ENCODE results near the gene SERPINB1. TPM values are rescaled to one million over a fixed set of nuclear protein-coding genes. Genes with fewer than 3 reads are reported as not detected.

The SERPINB1 gene
- total RNA-seq, 1 experiment from 2014 or later, result 73.2 TPM

GRCh38 chr6:2890976-2891767 lies 49.5 kb upstream of the SERPINB1 start (continued):
- TF ChIP-seq EZH2phosphoT487 (IDR thresholded peaks at IDR 0.05; ENCODE audit: borderline replicate concordance) (no peak), RAD21 (IDR thresholded peaks at IDR 0.05; ENCODE audit: low read depth) (no peak)

GRCh38 chr6:2885967-2886735 lies 44.5 kb upstream of the SERPINB1 start:
- intact Hi-C loops (cut with micrococcal nuclease), result no loop called here
- Histone ChIP-seq H3K27me3 (ENCODE audit: insufficient read depth, low read length) (no peaks in the 10 kb centered on the region), H3K27ac (ENCODE audit: low read depth, low read length) (no peak overlapping the region), H3K4me2 (ENCODE audit: low read length) (no peak overlapping the region), H3K9ac (ENCODE audit: low read length) (no peak overlapping the region), H3K9me3 (ENCODE audit: control insufficient read depth in 1 of 2, insufficient read depth in 1 of 2, low read depth in 1 of 2, low read length in 2 of 2) (no peaks in the 10 kb centered on the region), H4K20me1 (ENCODE audit: insufficient read depth) (no peaks in the 10 kb centered on the region), H2AFZ (ENCODE audit: low read depth, low read length, poor library complexity, severe bottlenecking) (no peak overlapping the region), H3K9me2 (ENCODE audit: insufficient read depth) (no peaks in the 10 kb centered on the region), H3K4me1 (ENCODE audit: control insufficient read depth in 1 of 2, insufficient read depth in 2 of 2, low read length in 2 of 2) (no peaks in the 10 kb centered on the region; a peak in 1 of 4 replicates), H3K79me2 (ENCODE audit: insufficient read depth, low read length) (no peaks in the 10 kb centered on the region), H3K4me3 (replicated peaks in 1 of 2; ENCODE audit: low read depth in 1 of 2, low read length in 2 of 2) (no peak overlapping the region), H3K36me3 (ENCODE audit: control insufficient read depth in 1 of 2, insufficient read depth in 2 of 2, low read length in 2 of 2) (peaks cover 15 to 19% of the 10 kb centered on the region in 2 experiments)
- ChIA-PET RAD21 (ENCODE audit: low non-redundant PET in 1 of 2, low total read pairs in 2 of 2, uncharacterized antibody in 2 of 2, unreplicated experiment in 2 of 2) (no interaction called here), CTCF (no interaction called here), POLR2A (no interaction called here)
- BruUV-seq (replicated peaks), result no TSS peak
- ATAC-seq, result no peak
- DNase-seq (ENCODE audit: low read depth, low spot score), result no peak
- TF ChIP-seq ZBTB33 (IDR thresholded peaks at IDR 0.05; ENCODE audit: extremely low read depth, insufficient replicate concordance, low read length) (no peak), REST (IDR thresholded peaks at IDR 0.05; ENCODE audit: low read depth) (no peak), POLR2AphosphoS5 (IDR thresholded peaks at IDR 0.05; ENCODE audit: low read depth, low read length) (no peak), EZH2 (IDR thresholded peaks at IDR 0.05) (no peak), ZFX (IDR thresholded peaks at IDR 0.05) (no peak), POLR2A (IDR thresholded peaks at IDR 0.05; ENCODE audit: borderline replicate concordance, extremely low read depth, insufficient read depth, insufficient read length) (no peak), ATF3 (IDR thresholded peaks at IDR 0.05) (no peak), CEBPB (IDR thresholded peaks at IDR 0.05; ENCODE audit: low read depth) (no peak), FOSL1 (IDR thresholded peaks at IDR 0.05; ENCODE audit: low read depth) (no peak), CTCF (IDR thresholded peaks at IDR 0.05 in 2 of 3, conservative IDR thresholded peaks at IDR 0.05 in 1 of 3; ENCODE audit: borderline replicate concordance in 1 of 3, insufficient read depth in 1 of 3, low read depth in 2 of 3, low read length in 2 of 3) (no peak), SP1 (IDR thresholded peaks at IDR 0.05; ENCODE audit: low read depth) (no peak)
